Globus pallidus (tissue), 1 donor: ENCODE results near the gene RNFT2.

Experiments
- DNase-seq: peaks from one replicate; pipeline ENCODE4 v3.0.0-alpha.2; 2015; ENCODE audit warnings: low spot score

Gene RNFT2, protein sequence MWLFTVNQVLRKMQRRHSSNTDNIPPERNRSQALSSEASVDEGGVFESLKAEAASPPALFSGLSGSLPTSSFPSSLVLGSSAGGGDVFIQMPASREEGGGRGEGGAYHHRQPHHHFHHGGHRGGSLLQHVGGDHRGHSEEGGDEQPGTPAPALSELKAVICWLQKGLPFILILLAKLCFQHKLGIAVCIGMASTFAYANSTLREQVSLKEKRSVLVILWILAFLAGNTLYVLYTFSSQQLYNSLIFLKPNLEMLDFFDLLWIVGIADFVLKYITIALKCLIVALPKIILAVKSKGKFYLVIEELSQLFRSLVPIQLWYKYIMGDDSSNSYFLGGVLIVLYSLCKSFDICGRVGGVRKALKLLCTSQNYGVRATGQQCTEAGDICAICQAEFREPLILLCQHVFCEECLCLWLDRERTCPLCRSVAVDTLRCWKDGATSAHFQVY

DNA sequence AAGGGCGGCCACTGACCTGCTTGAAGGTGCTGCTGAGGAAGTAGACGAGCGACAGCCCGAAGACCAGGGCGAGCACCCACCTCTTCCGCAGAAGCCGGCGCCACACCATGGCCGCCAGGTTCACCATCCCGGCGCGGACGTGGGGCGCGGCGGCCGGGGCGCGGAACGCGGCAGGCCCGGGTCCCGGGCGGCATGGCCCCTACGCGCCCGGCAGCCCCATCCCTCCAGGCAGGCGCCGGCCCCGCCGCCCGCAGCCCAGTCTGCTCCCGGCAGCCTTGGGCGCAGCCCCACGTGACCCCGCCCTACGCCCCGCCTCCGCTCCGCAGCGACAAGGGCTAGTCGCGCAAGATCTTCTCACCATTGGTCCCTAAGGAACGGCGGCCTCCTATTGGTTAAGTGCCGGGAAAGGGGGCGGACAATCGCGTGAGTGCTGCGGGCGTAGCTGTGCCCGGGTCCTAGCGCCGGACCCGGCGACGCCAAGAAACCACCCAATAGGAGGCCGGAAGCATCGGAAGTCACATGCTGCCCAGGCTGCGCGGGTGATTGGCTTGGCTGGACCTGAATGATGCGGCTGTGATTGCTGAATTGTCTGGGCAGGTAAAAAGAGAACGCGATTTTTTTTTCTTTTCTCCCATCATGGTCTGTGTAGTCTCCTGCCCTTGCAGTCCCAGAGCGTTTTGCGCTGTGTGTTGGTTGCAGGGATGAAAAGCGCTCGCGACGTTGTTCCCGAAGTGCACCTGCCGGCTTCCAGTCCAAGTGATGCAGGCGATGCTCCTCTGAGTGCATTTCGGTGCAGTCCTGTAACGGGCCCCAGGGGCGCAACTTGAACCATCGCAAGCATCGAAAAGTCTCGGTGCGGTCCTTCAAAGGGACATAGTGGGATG is at the start of gene RNFT2, which contains the start of gene SPRING1:
Gene RNFT2 (plus strand): TSS at position 542 of the 884 bp plus-strand sequence. CDS start 2,183 bp downstream, outside the sequence.
Gene SPRING1 (minus strand): TSS at position 296 of the 884 bp plus-strand sequence. CDS start 169 bp downstream, at position 127.
- peak; percentile 99 for DNase-seq

DNA sequence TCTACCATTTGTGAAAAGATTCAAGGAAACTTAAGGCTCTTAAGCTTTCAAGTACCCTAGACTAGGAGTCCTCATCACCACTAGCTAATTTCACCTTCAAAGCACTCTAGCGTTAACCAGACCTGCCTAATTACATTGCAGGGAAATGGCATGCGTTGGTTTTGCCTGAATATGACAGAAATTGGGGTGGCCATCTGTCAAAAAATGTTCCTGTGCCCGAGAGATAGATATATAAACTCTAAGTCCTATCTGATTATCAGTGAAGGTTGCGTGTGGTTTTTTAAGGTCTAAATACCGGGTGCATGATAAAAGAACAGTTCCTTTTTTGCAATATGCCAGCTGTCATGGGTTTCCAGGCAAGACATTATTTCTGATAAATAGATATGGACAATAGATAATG is 48.6 kb upstream of the RNFT2 start:
- no peak for DNase-seq

DNA sequence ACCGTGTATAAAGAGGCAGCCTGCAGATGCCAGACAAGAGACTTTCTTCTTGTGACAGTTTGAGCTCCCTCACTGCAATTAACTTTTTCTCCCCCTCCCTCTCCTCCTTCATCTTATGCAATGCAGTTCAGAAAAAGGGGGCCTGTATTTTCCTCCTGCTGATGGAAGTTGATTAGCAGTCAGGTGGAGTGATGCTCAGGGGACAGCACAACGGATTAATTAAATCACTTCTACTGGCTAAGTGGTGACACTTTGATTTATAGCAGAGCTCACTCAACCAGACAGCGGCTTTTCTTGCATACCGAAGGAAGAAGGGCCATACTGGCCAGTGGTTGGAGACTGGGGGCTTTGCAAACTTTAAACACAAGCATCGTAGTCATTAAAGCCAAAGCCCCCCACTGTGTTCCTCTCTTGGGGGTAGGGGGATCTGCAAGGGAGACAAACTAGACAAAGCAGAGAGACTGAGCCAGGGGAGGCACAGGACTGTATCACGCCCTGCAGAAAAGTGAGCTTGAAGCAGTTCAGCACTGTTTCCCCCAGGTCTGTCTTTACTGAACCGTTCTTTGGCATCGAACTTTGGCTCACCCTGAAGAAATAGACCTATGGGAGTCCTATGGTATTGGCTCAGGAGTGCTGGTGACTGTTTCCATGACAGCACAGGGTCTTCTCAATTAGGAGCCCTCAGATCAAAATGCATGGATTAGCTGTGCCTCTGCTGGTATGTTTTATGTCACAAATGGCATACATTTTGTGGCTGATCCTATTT is 48.0 kb upstream of the RNFT2 start:
- no peak for DNase-seq

DNA sequence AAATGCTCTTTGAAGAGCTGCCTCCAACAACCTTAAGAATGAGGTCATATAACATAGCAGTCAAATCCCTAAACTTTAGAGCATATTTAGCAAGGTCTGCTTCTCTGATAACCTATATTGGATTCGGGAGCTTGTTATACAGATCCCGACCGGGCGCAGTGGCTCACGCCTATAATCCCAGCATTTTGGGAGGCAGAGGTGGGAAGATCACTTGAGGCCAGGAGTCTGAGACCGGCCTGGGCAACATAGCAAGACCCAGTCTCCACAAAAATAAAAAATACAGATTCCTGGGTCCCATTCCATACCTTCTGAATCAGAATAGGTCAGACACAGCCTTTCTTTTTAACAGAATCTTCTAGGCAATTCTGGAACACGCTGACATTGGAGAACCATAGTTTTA is 46.9 kb upstream of the RNFT2 start:
- DNase-seq: no peak

DNA sequence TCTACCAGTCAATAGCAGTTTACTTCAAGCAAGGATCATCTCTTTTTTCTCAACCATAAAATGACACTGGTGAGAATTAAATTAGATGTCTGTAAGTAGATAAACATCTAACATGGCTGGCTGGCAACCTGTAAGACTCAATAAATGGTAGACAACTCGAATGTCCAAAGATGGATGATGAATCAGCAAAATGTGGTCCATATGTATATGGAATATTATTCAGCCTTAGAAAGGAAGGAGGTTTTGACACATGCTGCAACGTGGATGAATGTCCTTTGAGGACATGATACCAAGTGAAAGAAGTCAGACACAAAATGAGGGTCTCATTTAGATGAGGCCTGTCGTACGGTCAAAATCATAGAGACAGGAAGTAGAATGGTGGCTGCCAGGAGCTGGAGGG is 46.5 kb upstream of the RNFT2 start:
- no peak for DNase-seq

DNA sequence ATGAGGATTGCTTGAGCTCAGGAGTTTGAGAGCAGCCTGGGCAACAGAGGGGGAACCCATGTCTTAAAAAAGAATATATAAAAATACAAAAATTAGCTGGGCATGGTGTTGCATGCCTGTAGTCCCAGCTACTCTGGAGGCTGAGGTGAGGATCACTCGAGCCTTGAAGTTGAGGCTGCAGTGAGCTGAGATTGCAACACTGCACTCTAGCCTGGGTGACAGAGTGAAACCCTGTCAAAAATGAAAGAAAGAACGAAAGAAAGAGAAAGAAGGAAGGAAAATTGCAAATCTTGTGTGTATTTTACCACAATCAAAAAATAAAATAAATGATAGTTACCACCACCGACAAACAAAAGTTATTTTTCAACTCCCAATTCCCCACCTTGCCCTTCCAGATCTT is 45.5 kb upstream of the RNFT2 start:
- no peak for DNase-seq

DNA sequence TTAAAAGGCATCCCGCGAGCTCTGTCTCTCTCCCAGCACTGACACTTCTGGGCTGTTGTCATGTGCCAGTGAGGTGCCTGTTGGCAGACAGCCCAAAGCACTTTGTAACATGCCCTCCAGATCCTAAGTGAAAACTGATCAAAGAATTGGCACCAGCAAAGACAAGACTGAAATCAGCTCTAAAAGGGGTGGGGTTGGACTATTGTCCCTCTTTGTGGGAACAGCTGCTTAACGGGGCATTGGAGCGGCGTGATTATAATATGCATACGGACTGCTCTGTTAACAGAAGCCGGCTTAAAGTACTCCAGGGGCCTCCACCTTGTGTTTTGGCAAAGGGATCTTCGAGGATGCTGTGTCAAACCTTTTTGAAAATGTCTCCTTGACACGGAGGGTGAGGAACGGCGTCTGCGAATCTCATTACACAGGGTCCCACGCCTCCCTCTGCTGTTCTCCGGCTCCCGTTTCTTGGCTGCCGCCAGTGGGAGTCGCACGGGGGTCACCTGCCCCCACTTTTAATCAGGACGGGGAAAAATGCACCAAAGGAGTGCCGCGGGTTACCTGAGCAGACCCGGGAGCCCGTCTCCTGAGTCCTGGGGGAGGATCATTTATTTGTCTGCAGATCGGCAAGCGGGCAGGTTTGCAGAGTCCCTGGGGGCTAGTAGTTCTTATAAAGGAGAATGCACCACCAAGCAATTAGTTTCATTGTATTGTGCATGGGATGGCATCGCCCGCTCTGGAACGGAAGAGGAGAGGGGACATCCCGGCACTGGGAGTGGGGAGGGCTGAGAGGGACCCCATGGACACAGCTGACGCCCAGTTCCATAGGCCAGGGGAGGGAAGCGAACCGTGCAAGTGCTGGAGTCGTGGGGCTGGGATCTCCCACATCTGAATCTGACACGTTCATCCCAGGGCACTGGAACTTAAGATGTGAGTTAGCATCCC is 44.6 kb upstream of the RNFT2 start:
- DNase-seq: no peak

DNA sequence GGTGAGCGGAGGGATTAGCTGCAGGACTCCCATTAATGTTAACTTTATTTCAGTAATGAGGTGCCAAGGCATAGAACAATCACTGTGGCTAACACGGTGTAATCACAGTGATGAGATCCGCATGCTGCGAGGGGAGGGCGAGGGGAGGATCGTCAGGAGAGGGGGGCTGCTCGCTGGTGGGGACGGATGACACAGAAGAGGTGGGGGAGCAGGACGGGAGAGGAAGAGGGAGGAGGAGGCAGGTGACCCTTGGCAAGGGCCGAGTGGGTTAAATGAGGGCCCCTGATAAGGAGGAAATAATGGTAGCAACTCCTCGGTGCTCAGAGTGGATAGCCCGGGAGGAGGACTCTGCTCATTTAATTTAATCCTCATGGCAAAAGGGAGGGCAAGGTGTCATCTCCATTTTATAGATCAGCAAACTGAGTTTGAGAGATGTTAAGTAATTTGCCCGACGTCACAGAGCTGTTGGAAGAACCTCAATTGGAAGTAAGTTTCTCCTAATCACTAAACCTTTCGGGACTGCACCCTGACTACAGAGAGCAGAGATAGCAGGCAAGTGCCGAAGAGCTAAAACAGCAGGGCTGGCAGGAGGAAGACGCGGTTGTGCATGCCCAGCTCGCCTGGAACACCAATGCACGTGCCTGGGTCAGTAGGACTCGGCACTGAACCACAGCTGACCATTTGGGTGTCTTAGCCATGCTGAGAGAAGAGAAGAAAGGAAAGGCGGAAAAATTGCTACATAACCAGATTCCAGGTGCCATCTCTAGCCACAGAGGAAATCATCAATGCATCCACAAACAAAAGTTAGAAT is 43.3 kb upstream of the RNFT2 start:
- no peak for DNase-seq

DNA sequence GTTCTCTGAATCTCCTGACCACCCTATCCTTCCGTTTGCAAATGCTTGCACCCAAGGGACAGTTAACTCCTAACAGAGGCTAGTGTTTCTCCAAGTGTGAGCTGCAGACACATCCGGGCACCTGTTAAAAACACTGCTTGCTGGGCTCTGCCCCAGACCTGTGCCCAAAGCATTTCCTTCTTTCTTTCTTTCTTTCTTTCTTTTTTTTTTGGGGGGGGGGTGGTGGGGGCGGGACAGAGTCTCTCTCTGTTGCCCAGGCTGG is 42.7 kb upstream of the RNFT2 start:
- no peak for DNase-seq

DNA sequence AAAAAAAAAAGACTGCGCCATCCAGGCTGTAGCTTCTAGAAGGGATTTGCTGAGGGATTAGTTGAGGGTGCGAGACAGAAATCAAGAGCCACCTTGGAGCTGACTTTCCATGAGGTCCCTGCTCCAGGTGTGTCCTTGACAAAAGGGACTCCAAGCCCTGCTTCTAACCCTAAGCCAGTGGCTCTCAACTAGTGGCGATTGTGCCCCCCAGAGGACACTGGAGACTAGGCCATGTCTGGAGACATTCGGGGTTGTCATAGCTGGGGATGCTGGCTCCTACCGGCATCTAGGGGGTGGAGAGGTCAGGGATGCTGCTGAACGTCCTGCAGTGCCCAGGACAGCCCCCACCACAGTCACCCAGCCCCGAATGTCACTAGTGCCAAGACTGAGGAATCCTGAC is 40.8 kb upstream of the RNFT2 start:
- DNase-seq: no peak

DNA sequence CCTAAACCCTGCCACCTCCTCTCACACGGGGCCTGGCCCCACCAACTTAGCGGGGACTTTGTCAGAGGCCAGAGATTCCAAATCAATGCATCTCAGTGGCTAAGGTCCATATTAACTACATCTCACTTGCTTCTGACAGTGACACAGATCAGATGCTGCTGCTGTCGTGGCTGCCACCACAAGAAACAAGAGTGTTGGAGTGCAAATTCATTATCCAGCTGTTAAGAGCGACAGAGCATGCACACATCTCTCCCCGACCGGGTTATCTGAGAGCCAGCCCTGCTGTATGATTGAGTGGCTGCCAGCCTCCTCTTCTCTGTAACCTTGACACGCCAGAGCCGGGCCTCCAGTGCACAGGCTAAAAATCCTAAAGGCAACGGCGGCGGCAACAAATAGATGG is 40.4 kb upstream of the RNFT2 start:
- no peak for DNase-seq

DNA sequence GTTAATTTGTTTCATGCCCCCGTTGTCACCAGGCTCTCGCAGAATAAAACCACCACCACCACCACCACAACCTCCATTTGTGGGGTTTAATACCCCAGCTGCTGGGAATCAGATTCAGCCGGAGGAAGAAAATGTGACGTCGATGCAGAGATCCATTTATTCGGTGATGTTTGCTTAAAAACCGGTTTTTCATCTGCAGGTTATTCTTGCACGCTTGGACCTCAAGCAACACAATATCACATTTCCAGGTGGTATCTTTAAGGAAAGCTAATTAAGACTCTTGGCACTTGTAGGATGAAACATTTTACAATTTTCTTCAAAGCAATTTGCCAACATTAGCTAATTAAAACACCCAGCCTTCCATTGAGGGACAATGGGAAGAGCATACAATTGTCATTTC is 40.0 kb upstream of the RNFT2 start:
- no peak for DNase-seq

DNA sequence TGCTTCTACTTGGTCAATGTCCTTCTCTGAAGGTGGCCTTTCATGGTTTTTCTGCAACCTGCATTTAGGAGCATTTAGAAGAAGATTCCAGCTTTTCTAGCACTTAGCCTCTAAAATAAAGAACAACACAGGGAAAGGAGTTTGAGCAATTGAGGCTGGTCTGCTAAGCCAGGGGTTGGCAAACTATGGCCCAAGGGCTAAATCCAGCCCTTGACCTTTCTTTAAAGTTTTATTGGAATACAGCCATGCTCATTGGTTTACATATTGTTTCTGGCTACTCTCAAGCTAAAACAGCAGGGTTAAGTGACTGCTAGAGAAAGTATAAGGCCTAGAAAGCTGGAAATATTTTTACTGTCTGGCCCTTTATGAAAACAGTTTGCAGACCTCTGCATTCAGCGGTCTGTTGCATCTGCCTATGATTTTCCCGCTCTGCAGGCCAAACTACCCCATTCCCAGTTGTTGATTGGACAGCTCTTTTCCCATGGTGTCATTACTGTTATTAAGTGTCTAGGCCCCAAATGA is 39.5 kb upstream of the RNFT2 start:
- DNase-seq: no peak

DNA sequence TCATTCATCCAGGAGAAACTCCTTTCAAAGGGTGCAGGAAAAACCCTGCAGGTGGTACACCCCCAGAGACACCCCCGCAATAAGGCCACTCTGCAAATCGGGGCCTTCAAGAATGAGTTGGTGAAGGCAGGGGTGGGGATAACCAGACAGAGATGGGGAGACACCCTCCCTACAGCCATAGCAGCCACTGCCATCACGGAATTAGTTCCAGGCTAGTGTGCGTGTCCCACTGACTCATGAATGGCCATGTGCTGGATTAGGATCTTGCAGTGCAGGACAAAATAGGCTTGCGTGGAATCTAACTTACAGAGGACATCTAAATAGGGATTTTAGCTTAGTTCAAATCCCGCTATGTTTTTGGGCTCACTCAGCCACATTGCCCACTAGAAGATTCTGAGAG is 38.0 kb upstream of the RNFT2 start:
- no peak for DNase-seq

DNA sequence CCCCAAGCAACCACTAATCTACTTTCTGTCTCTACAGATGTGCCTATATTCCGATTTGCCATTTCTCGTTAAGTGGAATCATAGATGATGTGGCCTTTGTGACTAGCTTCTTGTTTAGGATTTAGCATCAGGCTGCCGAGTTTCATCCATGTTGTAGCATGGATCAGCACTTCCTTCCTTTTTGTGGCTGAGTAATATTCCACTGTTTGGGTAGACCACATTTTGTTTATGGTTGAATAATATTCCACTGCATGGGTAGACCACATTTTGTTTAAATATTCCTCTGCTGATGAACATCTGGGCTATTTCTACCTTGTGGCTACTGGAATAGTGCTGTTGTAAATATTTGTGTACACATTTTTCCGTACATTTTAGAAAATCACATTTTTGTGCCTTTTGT is 36.7 kb upstream of the RNFT2 start:
- DNase-seq: no peak

DNA sequence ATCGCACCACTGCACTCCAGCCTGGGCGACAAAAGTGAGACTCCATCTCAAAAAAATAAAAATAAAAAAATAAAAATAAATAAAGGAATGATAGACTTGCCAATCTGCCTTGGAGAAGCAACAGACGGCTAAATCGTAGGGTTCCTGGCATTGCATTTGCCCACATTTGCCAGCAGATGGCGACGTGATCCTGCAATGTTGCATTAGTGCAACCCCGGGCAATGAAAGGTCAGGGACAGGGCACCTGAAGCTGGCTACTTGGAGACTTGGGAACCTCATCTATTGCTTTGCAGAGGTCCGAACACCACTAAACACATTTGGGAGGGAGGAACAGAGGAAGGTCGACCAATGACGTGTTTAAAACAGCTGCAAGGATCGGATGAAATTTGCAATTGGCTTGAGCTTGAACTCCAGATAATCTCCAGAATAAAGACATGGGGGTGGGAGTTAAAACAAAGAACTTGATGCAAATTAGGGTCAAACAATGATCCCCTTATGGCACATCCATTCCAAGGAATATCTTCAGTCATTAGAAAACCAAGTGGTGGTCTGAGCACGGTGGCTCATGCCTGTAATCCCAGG is 34.8 kb upstream of the RNFT2 start:
- peak; percentile 77 for DNase-seq

DNA sequence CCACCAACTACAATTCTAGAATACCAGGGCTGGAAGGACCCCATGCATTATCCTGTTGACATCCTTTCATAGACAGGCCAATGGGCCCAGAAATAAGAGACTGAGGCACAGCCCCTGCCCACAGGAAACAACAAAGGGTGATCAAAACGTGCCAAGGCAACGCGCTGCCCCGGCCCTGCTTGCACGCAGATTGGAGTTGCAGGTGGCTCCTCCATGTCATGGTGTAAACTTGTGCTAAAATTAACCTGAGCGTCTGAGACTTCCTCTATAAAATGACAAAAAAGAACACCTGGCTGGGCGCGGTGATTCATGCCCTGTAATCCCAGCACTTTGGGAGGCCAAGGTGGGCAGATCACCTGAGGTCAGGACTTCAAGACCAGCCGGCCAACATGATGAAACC is 30.4 kb upstream of the RNFT2 start:
- no peak for DNase-seq

DNA sequence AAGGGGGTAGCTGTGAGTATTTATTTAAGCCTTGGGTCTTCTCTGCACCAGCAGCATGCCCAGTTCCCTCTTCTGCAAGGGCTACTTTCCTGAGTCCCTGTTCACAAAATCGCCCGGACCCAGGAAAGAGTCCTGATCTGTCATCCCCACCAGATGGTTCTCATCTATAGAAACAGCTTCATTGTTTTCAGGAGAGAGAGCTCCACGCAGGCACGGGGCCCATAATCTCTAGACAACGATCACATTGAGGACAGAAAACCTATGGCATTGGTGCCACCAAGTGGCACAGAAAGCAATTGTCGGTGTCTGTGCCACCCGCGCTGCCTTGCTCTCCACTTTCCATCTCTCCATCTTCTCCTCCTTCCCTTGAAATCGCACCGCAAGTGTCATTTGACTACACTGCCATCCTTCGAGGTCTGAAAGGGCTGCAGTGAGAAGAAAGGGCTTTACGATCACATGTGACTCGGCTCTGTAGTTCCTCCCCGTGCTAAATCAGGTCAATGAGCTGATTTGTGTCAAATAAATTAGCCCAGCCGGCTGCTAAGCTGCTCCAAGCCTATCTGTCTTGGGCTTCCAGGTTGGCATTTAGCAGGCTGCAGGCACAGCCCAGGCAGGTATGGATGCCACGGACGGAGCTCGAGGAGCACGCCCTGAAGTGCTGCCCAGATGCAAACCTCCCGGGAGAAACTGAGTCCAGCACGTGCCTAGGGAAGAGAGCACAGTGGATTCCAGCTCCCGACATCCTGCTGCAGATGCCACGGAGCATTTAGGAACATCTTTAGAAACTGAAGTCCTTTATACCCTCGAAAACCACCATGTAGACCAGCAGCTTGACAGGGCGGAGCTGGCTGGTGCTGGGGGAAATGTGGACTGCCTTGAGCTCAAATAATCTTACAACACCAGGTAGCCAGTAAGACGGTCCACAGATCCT is 29.0 kb upstream of the RNFT2 start:
- DNase-seq: peak; percentile 95

DNA sequence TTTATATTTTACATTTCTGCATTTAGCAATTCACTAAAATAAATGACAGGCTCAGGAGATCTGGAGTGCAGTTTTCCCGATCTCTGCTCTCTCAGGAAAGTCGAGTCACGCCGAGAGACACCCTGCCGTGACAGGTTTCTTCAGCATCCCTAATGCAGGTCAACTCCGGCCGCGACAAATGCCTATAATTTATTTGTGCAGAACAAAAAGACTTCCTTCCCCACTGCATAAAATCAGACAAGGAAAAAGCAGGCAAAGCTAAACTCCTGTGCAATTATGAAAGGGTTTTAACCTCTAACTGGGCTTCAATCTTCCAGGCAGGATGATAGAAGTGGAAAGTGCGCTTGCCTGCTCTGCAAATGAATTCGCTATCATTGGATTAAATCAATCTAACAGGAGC is 28.3 kb upstream of the RNFT2 start:
- no peak for DNase-seq
